NCI-H187 (cell line): Measurements from ENCODE around the gene WAC.
"Not testable (repeated sequence)": the region's sequence is repeated elsewhere in the genome, so short reads cannot be mapped to it uniquely, and the experiment has no call there.

Experiments
- DNase-seq, 2 experiments: peaks; one replicate each; lab custom pipeline; 2025; lab: John Stamatoyannopoulos, UW

The WAC gene

GRCh38 chr10:28612877-28613276 lies 80.0 kb downstream of the WAC start:
- no peak for DNase-seq

GRCh38 chr10:28616514-28616913 lies 83.6 kb downstream of the WAC start:
- no peak for DNase-seq

GRCh38 chr10:28619455-28619854 lies 86.5 kb downstream of the WAC start:
- no peak for DNase-seq

GRCh38 chr10:28620251-28620650 lies 87.3 kb downstream of the WAC start:
- DNase-seq = no peak

- DNase-seq = no peak
These were observed 90.6 kb downstream of the WAC start for GRCh38 chr10:28623483-28623882.

GRCh38 chr10:28624351-28624750 lies 91.4 kb downstream of the WAC start:
- no peak for DNase-seq

GRCh38 chr10:28627102-28627501 lies 94.2 kb downstream of the WAC start:
- DNase-seq = no peak

GRCh38 chr10:28628184-28628893 lies 95.4 kb downstream of the WAC start:
- peak; percentile 19 to 21 for DNase-seq

GRCh38 chr10:28631896-28632583 lies 99.1 kb downstream of the WAC start:
- no peak for DNase-seq

- no peak for DNase-seq
These were observed 99.6 kb downstream of the WAC start for GRCh38 chr10:28632584-28632945.

- no peak for DNase-seq
These were observed 100.8 kb downstream of the WAC start for GRCh38 chr10:28633750-28634149.

- no peak for DNase-seq
These were observed 104.4 kb downstream of the WAC start for GRCh38 chr10:28637346-28637745.

GRCh38 chr10:28638392-28638791 lies 105.5 kb downstream of the WAC start:
- DNase-seq = no peak

- DNase-seq = no peak
These were observed 107.6 kb downstream of the WAC start for GRCh38 chr10:28640551-28640950.

GRCh38 chr10:28644647-28645046 lies 111.7 kb downstream of the WAC start:
- no peak for DNase-seq

- no peak for DNase-seq
These were observed 119.2 kb downstream of the WAC start for GRCh38 chr10:28652106-28652505.

- DNase-seq = no peak
These were observed 119.8 kb downstream of the WAC start for GRCh38 chr10:28652703-28653102.

- DNase-seq = not testable (repeated sequence)
These were observed 125.9 kb downstream of the WAC start for GRCh38 chr10:28658824-28659223.

- no peak for DNase-seq
These were observed 128.1 kb downstream of the WAC start for GRCh38 chr10:28661035-28661434.

GRCh38 chr10:28663576-28664368 lies 130.9 kb downstream of the WAC start:
- DNase-seq = peak; percentile 20 to 29

- no peak for DNase-seq
These were observed 131.4 kb downstream of the WAC start for GRCh38 chr10:28664369-28664740.

- DNase-seq = no peak
These were observed 134.0 kb downstream of the WAC start for GRCh38 chr10:28666751-28667467.
